Activated T-helper 1 cell treated with anti-CD3 and anti-CD28 coated beads, Interleukin-2, amount 50 U/mL, for 16 hours (primary cell): ENCODE measurements around the gene AHCYL1.

Experiments used
- DNase-seq, 2 donors: peaks; one replicate each; pipeline ENCODE4 v3.0.0-alpha.2; 2020; ENCODE audit warnings: low read depth in 1 of 2, low spot score in 1 of 2

Gene AHCYL1

GRCh38 chr1:109975718-109976117 is 8.8 kb upstream of the AHCYL1 start:
- DNase-seq = no peak

DNA sequence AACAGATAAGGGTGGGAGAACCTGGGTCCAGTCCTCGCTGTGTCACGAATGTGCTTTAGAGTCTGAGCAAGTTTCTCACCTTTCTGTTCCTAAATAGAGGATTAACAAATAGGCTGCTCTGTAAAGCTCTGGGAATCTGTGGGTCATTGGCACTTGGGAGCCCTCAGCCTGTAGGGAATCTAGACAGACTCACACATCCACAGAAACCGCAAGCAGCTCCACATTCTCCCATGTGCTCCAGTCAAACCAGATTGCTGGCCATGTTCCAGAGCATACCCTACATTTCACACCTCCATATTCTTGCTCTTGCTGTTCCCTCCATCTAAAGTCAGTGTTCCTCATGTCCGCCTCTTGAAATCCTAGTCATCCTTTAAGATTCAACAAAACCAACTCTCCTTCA is 7.8 kb upstream of the AHCYL1 start:
- no peak for DNase-seq

DNA sequence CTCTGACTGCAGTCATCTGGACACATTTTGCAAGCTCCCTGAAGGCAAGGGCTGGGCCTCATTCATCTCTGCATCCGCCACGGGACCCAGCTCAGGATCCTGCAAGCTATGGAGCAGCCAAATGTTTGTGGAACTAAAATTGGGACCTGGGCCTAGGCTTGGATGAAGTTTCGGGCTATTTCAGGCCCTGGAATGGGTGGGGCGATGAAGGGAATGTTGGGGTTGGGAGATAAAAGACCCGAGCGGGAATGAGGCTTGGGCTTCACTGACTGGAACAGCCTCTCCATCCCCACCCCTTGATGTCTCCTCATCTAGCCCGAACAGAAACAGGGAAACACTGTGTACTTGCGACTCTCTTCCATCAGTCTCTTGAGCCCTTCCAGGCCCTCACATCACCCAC is 7.3 kb upstream of the AHCYL1 start:
- DNase-seq = no peak

DNA sequence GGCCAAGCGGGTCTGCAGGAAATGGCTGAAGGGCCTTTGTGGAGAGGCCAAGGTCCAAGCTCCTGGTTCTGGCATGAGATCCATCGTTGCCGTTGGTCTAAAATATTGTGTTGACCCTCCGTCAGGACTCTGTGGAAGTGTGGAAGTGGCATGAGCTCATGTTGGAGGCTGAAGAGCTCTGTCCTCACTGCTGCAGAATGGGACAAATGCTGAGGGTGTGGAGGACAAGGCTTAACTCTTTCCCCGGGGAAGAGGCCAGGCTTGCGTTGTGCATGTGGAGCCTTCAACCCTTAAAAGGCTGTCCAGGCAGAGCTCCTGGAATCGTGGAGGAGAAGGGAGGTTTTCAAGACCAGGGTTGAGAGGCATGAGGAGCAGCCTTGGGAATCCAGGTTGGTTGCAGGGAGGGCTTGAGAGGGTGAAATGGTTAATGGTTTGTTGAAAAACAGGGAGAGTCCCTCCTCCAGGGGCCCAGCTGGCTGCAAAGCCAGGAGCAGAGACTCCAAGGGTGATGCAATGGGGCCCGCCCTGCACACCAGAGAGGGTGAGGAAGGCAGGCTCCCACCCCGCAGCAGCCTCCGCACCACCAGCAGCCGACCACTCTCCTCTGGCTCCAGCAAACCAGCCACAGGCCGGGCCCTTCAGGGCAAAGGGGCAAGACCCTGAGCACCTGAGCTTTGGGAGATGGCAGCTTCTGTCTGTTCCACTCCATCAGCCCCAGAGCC is 6.7 kb upstream of the AHCYL1 start:
- DNase-seq = no peak

GRCh38 chr1:109978761-109979488 is 5.6 kb upstream of the AHCYL1 start:
- DNase-seq = no peak

DNA sequence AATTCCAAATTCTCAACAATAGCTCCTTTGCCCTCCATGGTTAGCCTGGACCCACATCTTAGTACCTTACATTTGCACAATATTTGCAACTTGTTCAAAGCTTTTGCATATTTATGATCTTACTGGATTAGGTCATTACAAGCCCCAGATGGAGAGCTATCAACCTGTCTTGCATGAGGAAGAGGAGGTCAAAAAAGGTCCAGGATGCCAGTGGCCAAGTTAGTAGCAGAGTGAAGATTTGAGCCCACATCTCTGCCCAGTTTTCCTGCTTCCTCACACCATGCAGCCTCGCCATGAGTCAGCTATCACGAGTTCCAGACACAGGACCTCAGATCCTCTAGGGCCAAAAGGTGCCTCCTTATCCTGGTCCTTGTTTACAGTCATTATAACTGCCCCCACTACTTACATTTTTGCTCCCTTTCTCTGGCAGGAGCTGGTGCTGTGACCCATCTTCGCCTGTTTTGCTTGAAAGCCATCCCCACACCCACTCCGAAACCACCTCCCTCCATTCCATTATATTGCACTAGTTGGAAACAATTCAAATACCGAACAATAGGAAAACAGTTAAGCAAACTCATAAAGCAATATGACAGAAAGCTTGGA is 5.0 kb upstream of the AHCYL1 start:
- DNase-seq = no peak

- DNase-seq = no peak
Measured at GRCh38 chr1:109980324-109981003, 4.1 kb upstream of the AHCYL1 start.

GRCh38 chr1:109981004-109981335 is 3.6 kb upstream of the AHCYL1 start:
- no peak for DNase-seq

DNA sequence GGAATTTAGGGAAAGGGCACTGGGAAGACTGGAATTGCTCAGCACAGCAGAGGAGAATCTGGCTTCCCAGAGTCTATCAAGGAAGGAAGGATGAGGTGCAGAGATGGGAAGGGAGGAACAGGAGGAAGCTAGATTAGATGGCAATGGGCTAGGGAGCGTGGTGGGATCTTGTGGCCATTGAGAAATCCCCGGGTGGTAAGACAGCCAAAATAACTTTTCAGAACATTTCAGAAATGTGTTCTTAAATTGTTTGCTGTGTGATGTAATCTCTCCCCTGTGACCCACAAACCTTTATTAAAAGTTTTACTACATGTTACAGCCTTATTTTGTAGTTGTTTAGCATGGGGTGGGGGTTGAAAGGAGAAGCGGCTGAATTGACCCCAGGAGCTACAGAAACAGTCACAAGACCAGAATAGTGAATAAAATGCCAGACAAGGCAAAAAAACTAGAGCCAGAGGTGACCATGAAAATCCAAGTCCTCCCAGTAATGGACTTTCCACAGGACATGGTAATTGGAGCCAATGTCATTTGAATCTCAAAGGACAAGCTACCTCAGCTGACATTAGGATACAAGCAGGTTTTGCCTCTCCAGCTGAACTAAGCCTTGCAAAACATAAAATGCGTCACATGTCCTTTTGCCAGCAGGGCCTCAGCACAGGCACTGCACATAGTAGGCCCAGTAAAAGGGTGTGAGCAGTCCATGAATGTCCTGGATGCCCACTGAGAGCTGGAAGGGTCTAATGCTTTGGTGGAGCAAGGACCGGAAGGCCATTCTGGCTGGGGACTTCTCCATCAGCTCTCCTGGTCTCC is 980 bp upstream of the AHCYL1 start:
- DNase-seq = no peak

GRCh38 chr1:109984190-109984455 is 442 bp upstream of the AHCYL1 start:
- no peak for DNase-seq

DNA sequence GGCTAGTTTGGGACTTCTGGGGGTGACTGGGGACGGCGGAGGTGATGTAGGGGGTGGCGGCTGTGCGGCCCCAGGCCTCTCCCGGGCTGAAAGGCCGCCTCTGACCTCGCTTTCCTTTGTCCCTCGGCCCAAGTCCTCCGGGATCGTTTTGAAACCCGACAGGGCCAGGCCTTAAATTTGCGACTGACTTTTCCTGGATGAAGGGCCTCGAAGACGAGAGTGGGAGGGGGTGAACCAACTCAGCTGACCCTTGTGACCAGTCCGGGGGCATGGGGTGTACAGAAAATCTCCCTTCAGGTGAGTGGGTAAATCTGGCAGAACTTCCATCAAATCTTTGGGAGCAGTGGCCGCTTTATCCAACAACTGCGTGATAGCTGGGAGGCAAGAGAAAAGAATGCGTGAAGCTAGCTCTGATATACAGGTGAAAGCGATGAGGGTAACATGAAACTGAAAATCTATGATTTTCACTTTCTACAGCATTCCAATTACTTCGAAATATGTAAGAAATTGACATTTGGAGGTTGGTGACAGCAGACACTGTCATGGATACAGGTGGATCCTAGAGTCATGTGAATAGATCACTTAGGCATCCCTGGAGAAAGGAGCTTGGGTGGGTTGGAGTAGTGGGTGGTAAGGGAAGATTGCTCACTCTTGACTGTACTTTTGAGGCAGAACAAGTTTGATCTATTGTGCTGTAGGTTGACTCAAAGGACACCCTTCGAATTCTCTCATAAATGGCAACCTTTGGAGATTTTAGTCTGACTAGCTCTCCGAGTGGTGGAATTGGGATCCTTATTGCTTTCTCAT is 885 bp downstream of the AHCYL1 start:
- DNase-seq = no peak

DNA sequence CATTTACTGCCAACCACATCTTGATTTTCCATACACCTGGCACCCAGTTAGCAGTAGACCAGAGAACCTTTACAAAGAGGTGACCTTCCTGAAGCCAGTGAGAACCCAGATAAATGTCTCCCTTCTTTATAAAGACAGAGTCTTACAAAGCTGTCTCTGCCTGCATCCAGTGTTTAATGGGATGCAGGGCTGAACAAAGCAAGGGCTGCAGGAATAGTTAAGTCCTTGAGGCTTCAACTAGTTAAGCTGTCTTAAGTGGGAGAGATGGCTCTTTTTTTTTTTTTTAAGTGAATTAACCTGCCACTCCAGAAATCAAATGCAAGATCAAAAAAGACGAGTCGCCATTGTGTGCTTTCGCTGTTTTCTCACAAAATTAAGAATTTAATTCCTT is 1.5 kb downstream of the AHCYL1 start:
- no peak for DNase-seq

- no peak for DNase-seq
Measured at GRCh38 chr1:109988349-109988914, 3.9 kb downstream of the AHCYL1 start.

DNA sequence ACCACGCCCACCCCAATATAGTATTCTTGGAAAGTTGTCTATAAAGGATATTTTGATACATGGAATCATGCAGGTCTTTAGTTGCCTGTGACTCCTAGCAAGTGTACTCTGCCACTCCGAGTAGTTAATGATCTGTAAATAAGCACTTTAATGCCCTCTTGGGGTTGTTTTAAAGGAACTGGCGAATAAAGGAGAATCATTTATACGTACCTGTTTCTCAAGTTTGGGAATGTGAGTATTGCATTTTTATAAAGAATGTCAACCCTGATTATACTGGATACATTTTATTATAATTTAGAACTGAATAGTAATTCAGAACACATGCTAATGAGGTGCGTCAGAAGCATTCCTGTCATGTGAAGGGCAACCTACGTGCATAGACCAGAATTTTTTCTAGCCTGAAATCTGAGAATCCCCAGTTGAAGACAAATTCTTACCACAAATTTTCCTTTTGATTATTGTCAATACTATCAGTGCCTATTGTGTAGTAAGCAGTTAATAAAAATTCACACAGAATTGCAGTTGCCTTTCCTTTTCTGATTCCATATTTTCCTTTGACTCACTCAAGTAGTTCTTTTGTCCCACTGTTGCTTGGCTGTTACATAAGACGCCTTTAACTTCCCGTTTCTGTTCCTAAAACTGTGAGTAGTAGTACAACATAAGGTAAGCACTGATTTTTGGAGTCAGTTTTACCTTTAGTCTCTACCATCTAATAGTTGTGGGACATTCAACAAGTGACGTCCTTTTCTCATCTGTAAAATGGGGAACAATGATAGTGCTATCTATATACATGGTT is 5.1 kb downstream of the AHCYL1 start:
- DNase-seq = no peak

DNA sequence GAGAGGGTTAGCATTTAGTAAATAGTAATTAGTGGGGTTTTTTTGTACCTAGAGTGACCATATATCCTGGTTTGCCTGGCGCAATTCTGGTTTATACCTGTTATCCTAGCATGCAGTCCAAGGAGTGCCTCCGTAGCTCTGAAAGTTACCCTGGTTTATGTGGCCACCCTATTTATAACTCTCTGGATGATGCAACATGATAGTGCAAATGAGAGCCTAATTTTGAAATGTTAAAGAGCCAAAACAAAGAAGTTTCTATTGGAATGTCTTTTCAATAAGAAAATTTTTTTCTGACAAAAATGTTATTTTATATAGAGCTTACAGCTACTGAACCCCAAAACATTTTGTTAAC is 5.7 kb downstream of the AHCYL1 start:
- DNase-seq = no peak

GRCh38 chr1:109991400-109991925 is 6.9 kb downstream of the AHCYL1 start:
- no peak for DNase-seq

DNA sequence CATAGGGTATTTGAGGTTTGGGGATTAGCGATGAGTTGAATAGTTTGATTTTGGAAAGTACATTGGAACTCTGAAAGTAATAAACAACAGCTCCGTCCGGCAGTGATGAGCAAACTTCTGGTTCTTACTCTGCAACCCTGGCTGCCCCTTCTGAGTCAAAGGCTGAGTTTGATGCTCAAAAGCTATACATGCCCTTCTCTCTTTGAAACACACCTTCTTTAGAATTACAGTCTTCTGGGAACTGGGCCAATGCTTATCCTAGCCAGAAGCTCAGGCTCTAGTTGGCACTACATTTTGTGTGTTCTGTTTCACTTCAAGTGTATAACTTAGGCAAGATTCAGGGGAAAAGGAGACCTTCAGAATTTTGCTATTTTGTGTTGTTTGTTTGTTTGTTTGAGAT is 9.3 kb downstream of the AHCYL1 start:
- no peak for DNase-seq

DNA sequence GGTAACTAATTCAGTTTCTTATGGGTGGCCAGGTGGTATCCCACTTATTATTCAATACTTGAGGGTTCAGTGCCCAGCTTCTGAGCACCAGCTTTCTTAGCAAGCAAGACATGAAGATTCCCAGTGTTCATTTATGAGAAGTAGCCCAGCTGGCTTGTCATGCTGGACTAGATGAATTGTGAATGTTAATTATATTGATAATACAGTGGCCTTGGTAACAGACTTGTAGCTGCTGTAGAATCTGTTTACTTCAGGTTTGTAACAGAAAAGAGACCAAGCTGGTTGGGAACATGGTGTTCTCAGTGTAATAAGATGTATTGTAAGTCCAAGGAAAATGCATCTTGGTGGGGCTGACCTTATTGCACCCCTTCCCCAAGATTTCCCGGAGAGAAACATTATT is 10.1 kb downstream of the AHCYL1 start:
- DNase-seq = no peak

GRCh38 chr1:109995536-109995935 is 11.0 kb downstream of the AHCYL1 start:
- DNase-seq = no peak
